ENCODE results near the gene NET1.

The NET1 gene

DNA sequence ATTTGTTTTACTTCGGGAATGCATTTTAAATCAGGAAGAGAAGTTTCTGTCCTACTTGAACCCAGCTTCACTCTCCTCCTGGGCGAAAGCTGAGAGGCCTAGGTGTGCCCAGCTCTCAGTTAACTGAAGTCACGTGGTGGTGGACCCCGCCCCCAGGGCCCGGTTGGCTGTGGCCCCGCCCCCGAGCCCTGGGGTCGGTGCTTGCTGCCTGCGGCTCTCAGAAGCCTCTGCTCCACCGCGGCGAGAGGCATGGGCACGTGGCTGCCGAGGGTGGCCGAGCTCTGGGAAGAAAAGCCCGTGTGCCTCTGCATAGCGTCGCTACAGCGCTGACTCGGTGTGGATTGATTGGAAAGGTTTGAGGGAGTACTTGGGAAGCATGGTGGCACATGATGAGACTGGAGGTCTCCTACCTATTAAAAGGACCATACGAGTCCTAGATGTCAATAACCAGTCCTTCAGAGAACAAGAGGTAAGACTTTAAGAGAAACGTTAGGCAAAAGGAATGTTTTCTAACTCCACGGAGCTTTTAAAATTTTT is 34.1 kb downstream of the NET1 start:
- peak overlapping the region; percentile 67 for H3K27ac ChIP-seq
- no peak for TF ChIP-seq ZFX (IDR thresholded peaks at IDR 0.05)
- TF ChIP-seq, protein P1, sequence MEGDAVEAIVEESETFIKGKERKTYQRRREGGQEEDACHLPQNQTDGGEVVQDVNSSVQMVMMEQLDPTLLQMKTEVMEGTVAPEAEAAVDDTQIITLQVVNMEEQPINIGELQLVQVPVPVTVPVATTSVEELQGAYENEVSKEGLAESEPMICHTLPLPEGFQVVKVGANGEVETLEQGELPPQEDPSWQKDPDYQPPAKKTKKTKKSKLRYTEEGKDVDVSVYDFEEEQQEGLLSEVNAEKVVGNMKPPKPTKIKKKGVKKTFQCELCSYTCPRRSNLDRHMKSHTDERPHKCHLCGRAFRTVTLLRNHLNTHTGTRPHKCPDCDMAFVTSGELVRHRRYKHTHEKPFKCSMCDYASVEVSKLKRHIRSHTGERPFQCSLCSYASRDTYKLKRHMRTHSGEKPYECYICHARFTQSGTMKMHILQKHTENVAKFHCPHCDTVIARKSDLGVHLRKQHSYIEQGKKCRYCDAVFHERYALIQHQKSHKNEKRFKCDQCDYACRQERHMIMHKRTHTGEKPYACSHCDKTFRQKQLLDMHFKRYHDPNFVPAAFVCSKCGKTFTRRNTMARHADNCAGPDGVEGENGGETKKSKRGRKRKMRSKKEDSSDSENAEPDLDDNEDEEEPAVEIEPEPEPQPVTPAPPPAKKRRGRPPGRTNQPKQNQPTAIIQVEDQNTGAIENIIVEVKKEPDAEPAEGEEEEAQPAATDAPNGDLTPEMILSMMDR (conservative IDR thresholded peaks at IDR 0.05): no peak

DNA sequence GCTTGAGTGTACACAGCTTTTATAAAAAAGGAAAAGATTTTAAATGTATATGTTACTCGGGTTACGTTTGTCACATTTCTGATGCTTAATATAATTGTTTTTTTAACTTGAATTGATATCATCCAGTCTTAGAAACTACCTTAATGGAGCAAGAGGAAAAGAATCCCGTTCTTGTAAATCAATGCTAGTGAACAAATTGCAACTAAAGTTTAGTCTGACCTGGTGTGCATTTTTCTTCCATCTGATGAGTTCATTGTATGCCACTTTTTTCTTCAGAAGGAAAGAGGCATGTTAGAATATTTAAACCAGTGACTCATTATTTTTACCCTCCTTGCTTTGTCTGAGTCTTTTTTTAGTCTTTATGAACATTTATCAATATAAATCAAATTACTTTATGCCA is 34.7 kb downstream of the NET1 start:
- no peak for TF ChIP-seq ZFX (IDR thresholded peaks at IDR 0.05)
- TF ChIP-seq, protein P1 (conservative IDR thresholded peaks at IDR 0.05): no peak
- no peak overlapping the region for H3K27ac ChIP-seq

DNA sequence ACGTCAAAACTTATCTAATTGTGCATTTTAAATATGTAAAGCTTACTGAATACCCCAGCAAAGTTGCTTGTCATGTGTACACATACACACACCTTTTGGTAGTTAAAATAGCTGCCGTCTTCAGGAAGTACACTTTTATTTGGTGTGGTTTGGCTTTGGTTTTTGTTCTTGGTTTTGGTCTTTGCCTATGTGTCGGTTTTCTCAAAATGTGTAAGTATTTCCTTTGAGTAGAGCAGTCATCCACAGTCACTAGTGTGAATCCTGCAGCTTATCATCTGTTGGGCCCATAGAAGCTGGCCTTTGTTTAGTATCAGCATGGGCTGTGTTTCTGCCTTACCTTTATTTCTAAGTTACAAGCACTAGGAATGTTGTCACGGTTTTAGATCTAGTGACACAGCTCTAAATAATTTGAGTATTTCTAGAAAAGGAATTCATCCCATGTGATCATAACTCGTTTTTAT is 35.3 kb downstream of the NET1 start:
- H3K27ac ChIP-seq: no peak overlapping the region; the same call in 1 of the 2 replicates
- no peak for TF ChIP-seq ZFX (IDR thresholded peaks at IDR 0.05)
- TF ChIP-seq, protein P1 (conservative IDR thresholded peaks at IDR 0.05): no peak

DNA sequence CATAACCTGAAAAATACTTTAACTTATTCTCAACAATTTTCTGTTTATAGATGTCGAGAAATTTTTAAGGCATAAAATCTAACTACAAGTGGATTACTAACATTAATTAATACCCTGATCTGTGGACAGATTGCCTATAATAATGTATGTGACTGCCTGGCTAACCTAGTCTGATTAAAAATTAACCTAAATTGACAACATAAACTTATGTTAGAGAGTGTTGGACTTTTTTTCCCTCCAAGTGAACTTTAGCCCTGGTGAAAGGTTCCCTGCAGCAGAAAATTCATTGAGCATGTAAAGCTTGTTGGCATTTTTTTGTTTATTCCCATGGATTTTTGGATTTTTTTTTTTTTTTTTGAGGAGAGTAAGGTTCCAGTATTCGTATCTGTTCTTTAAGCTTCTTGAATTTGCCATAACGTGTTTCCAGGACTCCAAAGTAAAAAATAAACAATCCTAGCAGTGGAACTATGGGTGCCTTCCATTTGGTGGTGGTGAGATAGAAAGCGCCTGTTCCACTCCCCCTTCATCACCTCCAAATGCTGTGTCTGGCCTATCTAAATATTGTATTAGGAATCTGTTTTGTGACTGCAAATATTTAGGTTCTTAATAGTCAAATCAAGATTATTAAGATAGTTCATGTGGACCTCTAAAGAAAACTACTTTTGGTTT is 36.1 kb downstream of the NET1 start:
- H3K27ac ChIP-seq: no peak overlapping the region
- TF ChIP-seq, protein P1 (conservative IDR thresholded peaks at IDR 0.05): no peak
- no peak for TF ChIP-seq ZFX (IDR thresholded peaks at IDR 0.05)

DNA sequence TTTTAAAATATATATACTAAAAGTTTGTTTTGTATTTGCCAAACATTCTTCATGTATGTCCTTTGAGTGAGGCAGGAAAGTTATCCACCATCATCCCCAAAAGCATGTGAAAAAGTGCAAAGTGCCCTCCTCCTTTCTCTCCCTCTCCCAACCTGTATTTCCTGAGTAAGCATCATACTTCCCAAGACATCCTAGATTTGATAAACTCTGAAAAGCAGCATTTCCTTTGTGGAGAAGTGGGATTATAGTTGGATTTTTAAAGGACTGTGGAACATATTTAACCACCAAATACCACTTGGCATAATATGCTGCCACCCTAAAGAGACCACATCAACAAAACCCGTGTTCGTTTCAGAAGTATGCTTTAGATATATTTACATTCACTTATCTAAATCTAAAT is 36.9 kb downstream of the NET1 start:
- TF ChIP-seq, protein P1 (conservative IDR thresholded peaks at IDR 0.05): no peak
- TF ChIP-seq ZFX (IDR thresholded peaks at IDR 0.05): no peak
- H3K27ac ChIP-seq: no peak overlapping the region

DNA sequence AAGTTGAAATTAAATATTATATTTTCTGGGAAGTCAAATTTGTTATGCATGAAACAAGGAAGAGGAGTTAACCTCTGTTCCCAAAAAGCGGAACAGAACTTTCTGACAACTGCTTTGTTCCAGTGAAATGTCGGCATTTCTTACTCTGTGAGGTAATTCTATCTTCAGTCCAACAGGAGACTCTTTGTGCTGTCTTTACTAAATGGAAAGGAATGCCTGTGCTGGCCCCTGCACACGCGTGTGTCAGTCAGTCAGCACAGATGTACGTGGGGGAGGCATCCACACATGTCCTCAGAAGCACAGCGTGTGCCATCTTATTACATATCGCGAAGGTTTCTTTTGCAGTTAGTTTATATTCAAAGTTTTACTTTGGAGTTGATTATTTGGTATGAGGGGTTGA is 37.5 kb downstream of the NET1 start:
- no peak overlapping the region for H3K27ac ChIP-seq
- TF ChIP-seq, protein P1 (conservative IDR thresholded peaks at IDR 0.05): no peak; the same call in 1 of the 2 replicates
- TF ChIP-seq ZFX (IDR thresholded peaks at IDR 0.05): no peak

DNA sequence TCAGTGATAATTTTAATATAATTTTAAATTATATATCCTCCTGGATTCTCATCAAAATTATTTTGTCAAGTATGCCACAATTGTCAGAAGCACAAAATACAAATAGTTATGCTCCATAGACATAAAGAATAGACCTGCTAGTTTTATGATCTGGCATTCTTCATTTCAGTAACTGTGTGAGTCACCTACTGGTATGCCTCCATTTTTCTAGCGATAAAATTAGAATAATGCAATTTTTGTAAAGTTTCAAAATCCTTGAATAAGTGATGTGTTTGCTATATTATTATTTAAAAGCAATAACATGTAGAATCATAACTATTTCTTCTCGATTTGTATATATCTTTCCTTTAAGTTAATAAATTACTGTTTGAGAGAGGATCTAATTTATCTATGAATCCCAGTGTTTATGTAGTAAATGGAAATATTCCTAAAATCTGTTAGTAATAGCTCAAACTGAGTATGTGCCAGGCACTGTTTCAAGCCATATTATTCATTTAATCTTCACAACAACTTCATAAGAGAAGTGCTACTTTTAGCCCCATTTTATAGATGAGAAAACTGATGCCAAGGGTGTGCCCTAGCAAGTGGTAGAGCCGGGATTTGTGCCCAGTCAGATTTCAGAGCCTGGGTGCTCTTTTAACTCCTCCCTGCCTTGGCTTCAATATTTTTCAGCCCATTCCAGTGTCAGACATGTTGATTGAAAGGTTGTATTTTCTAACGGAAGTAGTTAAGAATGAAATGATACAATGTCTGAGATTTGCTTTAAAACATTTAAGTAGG is 38.4 kb downstream of the NET1 start:
- no peak for TF ChIP-seq ZFX (IDR thresholded peaks at IDR 0.05)
- TF ChIP-seq, protein P1 (conservative IDR thresholded peaks at IDR 0.05): no peak
- no peak overlapping the region for H3K27ac ChIP-seq

All from C4-2B (cell line).